ENCODE results near the gene PLXNA2. TPM values are rescaled to one million over a fixed set of nuclear protein-coding genes. Genes with fewer than 3 reads are reported as not detected.
A peak's percentile ranks its signal among the peaks of the same experiment; 100 is the strongest.

Gene PLXNA2
- total RNA-seq, 2 donors from 2014 or later, result 7.3 to 8.9 TPM

DNA sequence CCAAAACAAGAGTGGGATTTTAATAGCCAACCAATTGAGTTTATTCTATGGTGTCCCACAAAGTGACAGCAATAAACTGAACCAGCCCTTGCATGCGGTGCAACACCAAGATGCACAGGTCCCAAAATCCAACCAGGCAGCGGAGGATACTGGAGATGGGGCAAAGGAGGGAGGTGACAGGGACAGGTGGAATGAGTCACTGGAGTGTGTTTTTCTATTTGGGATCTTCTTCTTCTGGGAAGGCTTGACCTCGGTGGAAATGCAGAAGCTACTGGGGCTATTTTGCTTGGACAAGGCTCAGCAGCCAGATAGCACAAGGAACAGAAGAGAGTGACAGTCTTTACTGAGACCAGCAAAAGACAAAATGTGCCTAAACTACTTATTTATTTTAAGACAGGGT is 97.5 kb downstream of the PLXNA2 start:
- H3K9me3 ChIP-seq, result no peaks in the 10 kb centered on the region
- no peaks in the 10 kb centered on the region for H3K27me3 ChIP-seq (replicated peaks; ENCODE audit: insufficient read depth)
- no peaks in the 10 kb centered on the region for H3K36me3 ChIP-seq
- no peaks in the 10 kb centered on the region for H3K4me1 ChIP-seq (replicated peaks)
- TF ChIP-seq POLR2AphosphoS5 (IDR thresholded peaks at IDR 0.05), result no peak
- TF ChIP-seq, protein P1, sequence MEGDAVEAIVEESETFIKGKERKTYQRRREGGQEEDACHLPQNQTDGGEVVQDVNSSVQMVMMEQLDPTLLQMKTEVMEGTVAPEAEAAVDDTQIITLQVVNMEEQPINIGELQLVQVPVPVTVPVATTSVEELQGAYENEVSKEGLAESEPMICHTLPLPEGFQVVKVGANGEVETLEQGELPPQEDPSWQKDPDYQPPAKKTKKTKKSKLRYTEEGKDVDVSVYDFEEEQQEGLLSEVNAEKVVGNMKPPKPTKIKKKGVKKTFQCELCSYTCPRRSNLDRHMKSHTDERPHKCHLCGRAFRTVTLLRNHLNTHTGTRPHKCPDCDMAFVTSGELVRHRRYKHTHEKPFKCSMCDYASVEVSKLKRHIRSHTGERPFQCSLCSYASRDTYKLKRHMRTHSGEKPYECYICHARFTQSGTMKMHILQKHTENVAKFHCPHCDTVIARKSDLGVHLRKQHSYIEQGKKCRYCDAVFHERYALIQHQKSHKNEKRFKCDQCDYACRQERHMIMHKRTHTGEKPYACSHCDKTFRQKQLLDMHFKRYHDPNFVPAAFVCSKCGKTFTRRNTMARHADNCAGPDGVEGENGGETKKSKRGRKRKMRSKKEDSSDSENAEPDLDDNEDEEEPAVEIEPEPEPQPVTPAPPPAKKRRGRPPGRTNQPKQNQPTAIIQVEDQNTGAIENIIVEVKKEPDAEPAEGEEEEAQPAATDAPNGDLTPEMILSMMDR (IDR thresholded peaks at IDR 0.05), result no peak
- no peak for TF ChIP-seq POLR2A (IDR thresholded peaks at IDR 0.05)
- intact Hi-C loops (cut with DNase I), result no loop called here
- no peak for DNase-seq (ENCODE audit: low spot score)
- H3K4me3 ChIP-seq, result no peak overlapping the region
- 82% methylated on average over 3 of the region's 3 CpGs for WGBS
- H3K27ac ChIP-seq, result no peak overlapping the region

GRCh38 chr1:208145167-208145566 is 99.0 kb downstream of the PLXNA2 start:
- Histone ChIP-seq H3K4me3 (no peak overlapping the region), H3K36me3 (no peaks in the 10 kb centered on the region), H3K27ac (no peak overlapping the region), H3K9me3 (no peaks in the 10 kb centered on the region), H3K4me1 (replicated peaks) (no peaks in the 10 kb centered on the region), H3K27me3 (replicated peaks; ENCODE audit: insufficient read depth) (no peaks in the 10 kb centered on the region)
- WGBS, result 51% methylated on average over 3 of the region's 3 CpGs
- intact Hi-C loops (cut with DNase I), result no loop called here
- no peak for DNase-seq (ENCODE audit: low spot score)
- TF ChIP-seq POLR2A (IDR thresholded peaks at IDR 0.05), result no peak
- TF ChIP-seq, protein P1 (IDR thresholded peaks at IDR 0.05), result no peak
- TF ChIP-seq POLR2AphosphoS5 (IDR thresholded peaks at IDR 0.05), result no peak

DNA sequence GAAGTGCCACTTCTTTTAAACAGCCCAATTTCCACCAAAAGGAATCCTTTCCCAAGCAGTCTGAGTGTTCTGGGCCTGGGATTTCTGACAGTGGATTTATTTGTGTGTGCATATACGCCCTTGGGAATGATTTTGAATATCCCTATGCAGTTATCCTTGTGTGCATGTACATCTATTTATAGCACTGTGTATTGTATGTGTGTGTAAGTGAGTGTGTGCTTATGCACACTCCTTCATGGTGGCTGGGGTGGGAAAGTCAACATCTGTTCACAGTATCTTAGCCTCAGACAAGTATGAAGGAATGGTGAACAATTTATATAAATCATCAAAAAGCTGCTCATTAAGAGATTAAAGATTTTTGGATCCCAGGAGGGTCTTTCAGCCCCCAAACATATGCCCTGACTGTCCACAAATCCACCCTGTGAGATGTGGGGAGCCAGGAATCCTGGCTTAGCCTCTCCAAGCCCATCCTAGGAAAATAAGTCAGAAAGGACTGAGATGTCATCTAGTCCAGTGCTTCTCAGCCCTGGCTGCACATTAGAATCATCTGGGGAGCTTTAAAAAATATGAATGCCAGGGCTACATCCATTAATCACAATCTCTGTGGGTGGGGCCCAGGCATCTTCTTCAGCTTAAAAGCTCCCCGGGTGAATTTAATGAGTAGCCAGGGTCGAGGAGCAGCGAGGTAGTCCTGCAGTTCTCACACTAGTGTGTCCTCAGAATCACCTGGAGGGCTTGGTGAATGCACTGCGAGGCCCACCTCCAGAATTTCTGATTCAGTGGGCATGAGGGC is 101.4 kb downstream of the PLXNA2 start:
- WGBS, result 74% methylated on average over 5 of the region's 5 CpGs
- Histone ChIP-seq H3K4me1 (replicated peaks) (no peaks in the 10 kb centered on the region), H3K9me3 (no peaks in the 10 kb centered on the region), H3K4me3 (no peak overlapping the region), H3K36me3 (no peaks in the 10 kb centered on the region), H3K27me3 (replicated peaks; ENCODE audit: insufficient read depth) (no peaks in the 10 kb centered on the region), H3K27ac (peak overlapping the region in 1 of 2 donors; percentile 21)
- intact Hi-C loops (cut with DNase I), result no loop called here
- DNase-seq (ENCODE audit: low spot score), result no peak
- TF ChIP-seq, protein P1 (IDR thresholded peaks at IDR 0.05), result no peak
- no peak for TF ChIP-seq POLR2A (IDR thresholded peaks at IDR 0.05)
- no peak for TF ChIP-seq POLR2AphosphoS5 (IDR thresholded peaks at IDR 0.05)

- no peaks in the 10 kb centered on the region for H3K4me1 ChIP-seq (replicated peaks)
- DNase-seq (ENCODE audit: low spot score), result no peak
- no peaks in the 10 kb centered on the region for H3K36me3 ChIP-seq
- intact Hi-C loops (cut with DNase I), result no loop called here
- H3K27ac ChIP-seq, result peak overlapping the region in 1 of 2 donors; percentile 21
- WGBS, result 22% methylated on average over 5 of the region's 5 CpGs
- no peaks in the 10 kb centered on the region for H3K27me3 ChIP-seq (replicated peaks; ENCODE audit: insufficient read depth)
- H3K9me3 ChIP-seq, result no peaks in the 10 kb centered on the region
- H3K4me3 ChIP-seq, result no peak overlapping the region
- no peak for TF ChIP-seq POLR2A (IDR thresholded peaks at IDR 0.05)
These were observed 102.5 kb downstream of the PLXNA2 start for GRCh38 chr1:208141610-208142192.

DNA sequence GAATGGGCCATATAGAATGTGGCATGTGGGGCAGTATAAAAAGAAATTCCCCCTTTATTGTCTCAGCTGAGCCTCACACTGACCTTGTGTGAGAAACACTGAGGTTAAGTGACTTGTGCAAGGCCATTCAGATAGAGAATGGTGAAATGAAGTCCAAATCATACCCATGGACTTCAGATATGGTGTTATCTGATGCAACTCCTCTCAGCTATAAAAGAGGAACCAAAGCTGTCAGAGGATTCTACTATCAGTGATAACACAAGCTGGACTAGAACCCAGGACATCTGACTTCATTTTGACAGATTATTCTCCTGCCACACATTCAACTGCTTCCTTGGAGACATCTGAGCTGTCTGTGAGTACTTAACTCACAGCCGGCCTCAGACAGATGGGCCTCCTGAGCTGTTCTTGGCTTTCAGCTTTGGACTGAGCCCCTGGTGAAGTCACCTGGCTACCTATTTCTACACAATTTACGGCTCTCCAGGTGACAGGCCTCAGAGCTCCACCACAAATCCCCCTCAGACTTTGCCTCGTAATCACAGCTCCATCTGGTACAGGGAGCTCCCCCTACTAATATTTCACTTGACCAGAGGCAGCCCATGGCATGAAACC is 104.6 kb downstream of the PLXNA2 start:
- no peak for DNase-seq (ENCODE audit: low spot score)
- TF ChIP-seq, protein P1 (IDR thresholded peaks at IDR 0.05), result no peak
- no peak for TF ChIP-seq POLR2A (IDR thresholded peaks at IDR 0.05)
- TF ChIP-seq POLR2AphosphoS5 (IDR thresholded peaks at IDR 0.05), result no peak
- WGBS, result 59% methylated on average over 3 of the region's 3 CpGs
- no peak overlapping the region for H3K4me3 ChIP-seq
- intact Hi-C loops (cut with DNase I), result no loop called here
- no peaks in the 10 kb centered on the region for H3K27me3 ChIP-seq (replicated peaks; ENCODE audit: insufficient read depth)
- H3K9me3 ChIP-seq, result no peaks in the 10 kb centered on the region
- H3K27ac ChIP-seq, result no peak overlapping the region
- no peaks in the 10 kb centered on the region for H3K36me3 ChIP-seq
- no peaks in the 10 kb centered on the region for H3K4me1 ChIP-seq (replicated peaks)
